RWPE2 (cell line): ENCODE results near the gene DTX3.

ENCODE experiments used
- ATAC-seq: fragments of 200-7000 bp; cut with Tn5 transposase; 3 replicates; pipeline ENCODE4 v1.9.1; 2021; ENCODE audit warnings: low read depth
- DNase-seq: peaks from one replicate; pipeline ENCODE4 v3.0.0-alpha.2; 2020; ENCODE audit warnings: low spot score
- H3K27ac ChIP-seq: fragments of 450-650 bp; 2 replicates; pipeline ENCODE4 v1.5.1; 2017; ENCODE audit warnings: mild to moderate bottlenecking; ENCODE audit not compliant: poor library complexity, severe bottlenecking
- H3K27me3 ChIP-seq: fragments of 250-450 bp; sonication (Bioruptor Pico); 2 replicates; pipeline ENCODE4 v1.5.1; 2021; ENCODE audit warnings: mild to moderate bottlenecking, moderate library complexity; ENCODE audit not compliant: insufficient read depth, poor library complexity, severe bottlenecking
- H3K36me3 ChIP-seq: fragments of 250-450 bp; sonication (Bioruptor Pico); 2 replicates; pipeline ENCODE4 v1.5.1; 2020; ENCODE audit warnings: low read depth, mild to moderate bottlenecking, moderate library complexity
- H3K4me1 ChIP-seq: fragments of 250-450 bp; sonication (Bioruptor Pico); 2 replicates; pipeline ENCODE4 v1.5.1; 2021; ENCODE audit warnings: mild to moderate bottlenecking, moderate library complexity; ENCODE audit not compliant: insufficient read depth, poor library complexity, severe bottlenecking
- H3K4me3 ChIP-seq: fragments of 250-450 bp; sonication (Bioruptor Pico); 2 replicates; pipeline ENCODE4 v1.5.1; 2021; ENCODE audit warnings: mild to moderate bottlenecking, moderate library complexity; ENCODE audit not compliant: severe bottlenecking
- H3K9me3 ChIP-seq: fragments of 250-450 bp; sonication (Bioruptor Pico); 2 replicates; pipeline ENCODE4 v1.5.1; 2021; ENCODE audit warnings: mild to moderate bottlenecking, moderate library complexity; ENCODE audit not compliant: severe bottlenecking
- CTCF ChIP-seq: fragments of 450-650 bp; IDR thresholded peaks from one replicate; pipeline ENCODE4 v1.5.1; 2017; ENCODE audit warnings: mild to moderate bottlenecking, moderate library complexity; ENCODE audit not compliant: poor library complexity, severe bottlenecking

DTX3 gene

DNA sequence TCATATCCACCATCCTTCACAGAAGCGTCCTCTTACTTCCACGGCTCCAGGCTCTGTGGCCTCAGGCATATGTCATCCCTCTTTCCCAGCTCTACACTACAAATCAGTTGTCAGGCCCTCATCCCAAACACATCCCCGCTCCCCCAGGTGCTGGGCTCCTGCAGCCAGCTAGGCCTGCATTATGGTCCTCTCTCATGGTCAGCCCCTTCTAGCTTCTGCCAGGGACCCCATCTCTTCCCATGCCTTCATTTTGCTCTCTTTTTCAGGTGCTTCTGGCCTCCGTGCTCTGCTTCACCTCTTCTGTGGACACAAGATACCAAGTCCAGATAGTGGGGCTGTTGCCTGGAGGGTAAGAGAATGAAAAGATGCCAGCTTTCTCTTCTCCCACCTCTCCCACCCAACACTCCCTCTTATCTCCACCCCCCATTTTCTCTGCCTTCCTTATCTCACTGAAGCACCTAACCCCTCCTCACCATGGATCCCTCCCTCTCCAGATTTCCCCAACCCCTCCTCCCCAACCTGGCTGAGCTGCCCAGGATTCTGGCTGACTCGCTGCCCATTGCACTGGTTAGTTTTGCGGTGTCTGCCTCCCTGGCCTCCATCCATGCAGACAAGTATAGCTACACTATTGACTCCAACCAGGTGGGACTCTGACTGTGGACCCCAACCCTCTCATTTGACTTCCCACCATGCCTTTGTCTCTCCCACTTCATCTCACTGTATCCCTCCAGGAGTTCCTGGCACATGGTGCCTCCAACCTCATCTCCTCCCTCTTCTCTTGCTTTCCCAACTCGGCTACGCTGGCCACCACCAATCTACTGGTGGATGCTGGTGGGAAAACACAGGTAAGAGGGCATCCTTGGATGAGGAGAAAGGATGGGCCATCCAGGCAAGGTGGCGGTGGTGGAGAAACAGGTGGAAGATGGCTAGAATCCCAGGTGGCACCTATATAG is 17.9 kb downstream of the DTX3 start:
- Histone ChIP-seq H3K36me3 (no peaks in the 10 kb centered on the region), H3K27me3 (peaks cover 44% of the 10 kb centered on the region), H3K4me3 (no peak overlapping the region), H3K27ac (no peak overlapping the region), H3K9me3 (no peaks in the 10 kb centered on the region), H3K4me1 (no peaks in the 10 kb centered on the region)
- ATAC-seq, result no peak
- TF ChIP-seq CTCF, result no peak
- DNase-seq, result no peak

- DNase-seq, result no peak
- H3K27me3 ChIP-seq, result peaks cover 44% of the 10 kb centered on the region
- H3K36me3 ChIP-seq, result no peaks in the 10 kb centered on the region
- no peaks in the 10 kb centered on the region for H3K4me1 ChIP-seq
- no peak overlapping the region for H3K27ac ChIP-seq
- ATAC-seq, result no peak
- H3K9me3 ChIP-seq, result no peaks in the 10 kb centered on the region
- no peak overlapping the region for H3K4me3 ChIP-seq
- no peak for TF ChIP-seq CTCF
These were observed 18.8 kb downstream of the DTX3 start for GRCh38 chr12:57623385-57623784.

DNA sequence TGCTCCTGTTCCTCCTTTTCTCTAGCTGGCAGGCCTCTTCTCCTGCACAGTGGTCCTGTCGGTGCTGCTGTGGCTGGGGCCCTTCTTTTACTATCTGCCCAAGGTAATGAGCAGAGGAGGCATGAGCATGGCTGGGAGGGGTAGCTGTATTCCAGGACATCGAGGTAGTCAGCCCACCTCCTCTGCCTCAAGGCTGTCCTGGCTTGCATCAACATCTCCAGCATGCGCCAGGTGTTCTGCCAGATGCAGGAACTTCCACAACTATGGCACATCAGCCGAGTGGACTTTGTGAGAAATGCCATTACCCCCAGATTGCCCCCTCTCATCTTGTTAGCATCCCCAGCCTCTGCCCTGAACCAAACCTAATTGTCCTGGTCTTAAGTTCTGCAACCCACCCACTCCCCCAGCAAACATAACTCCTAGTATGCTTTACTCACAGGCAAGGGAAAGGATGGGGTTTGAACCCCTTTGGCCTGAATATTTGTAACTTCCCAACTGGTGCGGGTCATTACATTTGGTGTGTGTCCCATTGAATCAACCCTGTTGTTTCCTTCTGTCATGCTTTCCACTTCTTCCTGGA is 19.3 kb downstream of the DTX3 start:
- TF ChIP-seq CTCF, result no peak
- no peak overlapping the region for H3K27ac ChIP-seq
- H3K4me1 ChIP-seq, result no peaks in the 10 kb centered on the region
- peaks cover 43% of the 10 kb centered on the region for H3K27me3 ChIP-seq
- no peak overlapping the region for H3K4me3 ChIP-seq
- H3K36me3 ChIP-seq, result no peaks in the 10 kb centered on the region
- no peaks in the 10 kb centered on the region for H3K9me3 ChIP-seq
- DNase-seq (no peak), ATAC-seq (no peak)

GRCh38 chr12:57624441-57625220 is 20.0 kb downstream of the DTX3 start:
- Histone ChIP-seq H3K4me3 (no peak overlapping the region), H3K4me1 (no peaks in the 10 kb centered on the region), H3K27ac (no peak overlapping the region), H3K36me3 (no peaks in the 10 kb centered on the region), H3K27me3 (peaks cover 35% of the 10 kb centered on the region), H3K9me3 (no peaks in the 10 kb centered on the region)
- no peak for TF ChIP-seq CTCF
- no peak for ATAC-seq
- DNase-seq, result peak; percentile 40
